ENCODE measurements around the gene PRKN. TPM values are rescaled to one million over a fixed set of nuclear protein-coding genes. Genes with fewer than 3 reads are reported as not detected.

PRKN gene
- total RNA-seq, 4 donors from 2014 or later, result 5.2 to 121 (median 6.9) TPM

DNA sequence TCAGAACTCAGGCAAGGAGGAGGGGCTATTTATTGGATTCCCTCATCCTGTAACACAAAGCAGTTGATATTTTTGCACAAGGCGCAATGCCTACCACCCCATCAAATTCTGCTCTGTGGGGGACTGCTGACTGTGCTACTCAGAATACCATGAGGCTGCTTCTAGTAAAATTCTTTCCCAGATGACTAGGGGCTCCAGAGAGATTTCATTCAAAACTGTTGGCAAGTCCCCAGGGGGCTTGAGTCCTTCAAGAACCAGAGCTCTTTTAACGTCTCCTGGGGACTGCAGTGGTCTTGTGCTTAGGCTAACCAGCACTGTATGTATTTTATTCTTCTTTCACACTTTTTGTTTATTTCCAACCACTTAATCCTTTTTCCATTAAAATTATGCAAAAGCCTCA is 1087.8 kb downstream of the PRKN start:
- intact Hi-C loops (cut with DNase I), result no loop called here
- TF ChIP-seq CTCF (IDR thresholded peaks at IDR 0.05) (no peak), POLR2A (IDR thresholded peaks at IDR 0.05) (no peak)
- H3K4me3 ChIP-seq (replicated peaks in 1 of 3), result no peak overlapping the region
- no peaks in the 10 kb centered on the region for H3K36me3 ChIP-seq
- H3K4me1 ChIP-seq, result peaks cover 0 to 6% of the 10 kb centered on the region in 2 donors
- no peaks in the 10 kb centered on the region for H3K27me3 ChIP-seq
- no peak for DNase-seq
- H3K9me3 ChIP-seq, result no peaks in the 10 kb centered on the region
- WGBS, 2 donors, result 65 to 75% methylated on average over 2 of the region's 2 CpGs
- no peak overlapping the region for H3K27ac ChIP-seq

GRCh38 chr6:161637658-161638057 is 1089.9 kb downstream of the PRKN start:
- Histone ChIP-seq H3K4me3 (replicated peaks in 1 of 3) (no peak overlapping the region), H3K4me1 (peaks cover 0 to 6% of the 10 kb centered on the region in 2 donors), H3K9me3 (no peaks in the 10 kb centered on the region), H3K27me3 (no peaks in the 10 kb centered on the region), H3K36me3 (no peaks in the 10 kb centered on the region), H3K27ac (no peak overlapping the region)
- intact Hi-C loops (cut with DNase I), result no loop called here
- TF ChIP-seq CTCF (IDR thresholded peaks at IDR 0.05) (no peak), POLR2A (IDR thresholded peaks at IDR 0.05) (no peak)
- 39 to 68% methylated on average over 1 of the region's 1 CpG for WGBS, 2 donors
- no peak for DNase-seq

DNA sequence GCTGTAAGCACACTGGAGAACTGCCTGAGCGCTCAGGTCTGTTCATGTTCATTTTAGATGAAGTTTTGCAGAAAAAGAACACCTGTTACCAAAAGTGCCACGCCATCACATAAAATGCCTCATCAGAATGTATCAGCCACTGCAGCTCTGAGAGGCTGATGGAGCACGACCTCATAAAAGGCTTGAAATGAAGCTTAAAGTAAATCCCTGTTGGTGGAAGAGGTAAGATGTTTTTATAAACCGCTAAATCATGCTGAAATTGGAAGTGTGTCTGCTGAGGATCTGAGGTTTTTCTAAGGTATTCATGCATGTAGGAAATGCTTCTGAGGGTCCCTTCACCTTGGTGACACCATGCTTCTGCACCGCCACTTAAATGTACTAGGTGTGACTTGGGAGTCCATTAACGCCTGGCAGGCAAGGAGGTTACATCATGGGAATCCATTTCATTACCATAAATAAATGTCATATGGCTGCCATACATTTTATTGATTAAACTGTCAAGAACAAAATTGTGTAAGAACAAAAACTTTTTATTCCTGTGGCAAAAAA is 1090.6 kb downstream of the PRKN start:
- peaks cover 0 to 6% of the 10 kb centered on the region in 2 donors for H3K4me1 ChIP-seq
- H3K36me3 ChIP-seq, result no peaks in the 10 kb centered on the region
- H3K4me3 ChIP-seq (replicated peaks in 1 of 3), result no peak overlapping the region
- intact Hi-C loops (cut with DNase I), result no loop called here
- H3K9me3 ChIP-seq, result no peaks in the 10 kb centered on the region
- TF ChIP-seq POLR2A (IDR thresholded peaks at IDR 0.05) (no peak), CTCF (IDR thresholded peaks at IDR 0.05) (no peak)
- H3K27me3 ChIP-seq, result no peaks in the 10 kb centered on the region
- 36 to 41% methylated on average over 6 of the region's 6 CpGs for WGBS, 2 donors
- H3K27ac ChIP-seq, result no peak overlapping the region
- no peak for DNase-seq

- 86 to 88% methylated on average over 6 of the region's 6 CpGs for WGBS, 2 donors
These were observed 1091.6 kb downstream of the PRKN start for GRCh38 chr6:161635975-161636374.

More at GRCh38 chr6:161635975-161636374, 1091.6 kb downstream of the PRKN start:
- intact Hi-C loops (cut with DNase I), result no loop called here
- Histone ChIP-seq H3K27ac (no peak overlapping the region), H3K9me3 (no peaks in the 10 kb centered on the region), H3K27me3 (no peaks in the 10 kb centered on the region), H3K4me3 (replicated peaks in 1 of 3) (no peak overlapping the region), H3K36me3 (no peaks in the 10 kb centered on the region), H3K4me1 (peaks cover 0 to 6% of the 10 kb centered on the region in 2 donors)
- TF ChIP-seq POLR2A (IDR thresholded peaks at IDR 0.05), result no peak
- TF ChIP-seq CTCF (IDR thresholded peaks at IDR 0.05), result no peak
- DNase-seq, result no peak

All from thyroid gland (tissue), 4 donors.